ENCODE measurements around the gene TMEM108.

DNA sequence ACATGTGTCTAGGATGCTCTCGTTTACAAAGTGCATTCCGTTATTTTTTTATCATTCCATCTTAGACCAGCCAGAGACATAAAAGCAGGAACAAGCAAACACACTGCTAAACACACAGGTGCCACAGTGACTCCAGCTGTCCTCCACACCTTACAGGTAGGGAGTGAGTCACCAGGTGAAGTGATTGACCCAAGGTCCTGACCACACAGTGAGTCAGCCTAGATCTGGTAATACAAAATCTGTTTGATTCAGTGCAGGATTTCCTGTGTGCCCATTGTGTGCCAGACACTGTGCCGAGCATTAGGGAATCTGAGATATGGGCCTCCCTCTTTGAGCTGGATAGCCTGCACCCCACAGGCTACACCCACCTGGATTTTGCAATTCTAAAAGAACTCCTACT, 345.0 kb downstream of the TMEM108 start:
- TF ChIP-seq YY1 (IDR thresholded peaks at IDR 0.05; ENCODE audit: insufficient read depth, insufficient read length) (no peak), ZNF274 (IDR thresholded peaks at IDR 0.05; ENCODE audit: low read depth, low read length) (no peak)

Measured in NT2/D1 (cell line).